SJSA1 (cell line): ENCODE data around the gene NUDT4. TPM values are rescaled to one million over a fixed set of nuclear protein-coding genes. Genes with fewer than 3 reads are reported as not detected.

Experiments used
- DNase-seq, 2 experiments: peaks; one replicate each; pipeline ENCODE4 v3.0.0-alpha.2; 2015 to 2020; ENCODE audit warnings: low spot score in 2 of 2, low read depth in 1 of 2
- H3K27ac ChIP-seq: fragments of 250-450 bp; sonication (Bioruptor Pico); 2 replicates; pipeline ENCODE4 v1.5.1; 2020; ENCODE audit warnings: mild to moderate bottlenecking, moderate library complexity
- H3K27me3 ChIP-seq: fragments of 250-450 bp; sonication (Bioruptor Pico); replicated peaks from 2 replicates; pipeline ENCODE4 v1.5.1; 2020; ENCODE audit warnings: mild to moderate bottlenecking, moderate library complexity
- H3K36me3 ChIP-seq: fragments of 250-450 bp; sonication (Bioruptor Pico); 2 replicates; pipeline ENCODE4 v1.5.1; 2020; ENCODE audit warnings: mild to moderate bottlenecking
- H3K4me1 ChIP-seq: fragments of 250-450 bp; sonication (Bioruptor Pico); replicated peaks from 2 replicates; pipeline ENCODE4 v1.6.1; 2021; ENCODE audit warnings: mild to moderate bottlenecking
- H3K4me3 ChIP-seq: fragments of 250-450 bp; sonication (Bioruptor Pico); 2 replicates; pipeline ENCODE4 v1.5.1; 2020; ENCODE audit warnings: mild to moderate bottlenecking
- H3K9me3 ChIP-seq: fragments of 250-450 bp; sonication (Bioruptor Pico); replicated peaks from 2 replicates; pipeline ENCODE4 v1.5.1; 2020; ENCODE audit warnings: mild to moderate bottlenecking
- total RNA-seq: library from RNA; depleted of rRNA; stranded (reverse); fragments of >200 nt; shearing (Covaris generic); gene quantifications from 2 replicates; pipeline ENCODE4 v1.2.3, GENCODE V29; 2014; rRNA removed

Gene NUDT4
- total RNA-seq, 1 experiment from 2014 or later, result 41.2 TPM

- no peak for DNase-seq
- Histone ChIP-seq H3K4me1 (no peaks in the 10 kb centered on the region), H3K27ac (no peak overlapping the region), H3K36me3 (no peaks in the 10 kb centered on the region), H3K9me3 (no peaks in the 10 kb centered on the region), H3K27me3 (no peaks in the 10 kb centered on the region), H3K4me3 (no peak overlapping the region)
These were observed 78.4 kb downstream of the NUDT4 start for GRCh38 chr12:93456077-93456476.

Other genes with a start within 250 kb of the NUDT4 start
- 103 and 123 TPM in 2 replicates for gene UBE2N, start 64.0 kb downstream of the NUDT4 start, total RNA-seq
- 110 and 132 TPM in 2 replicates for gene MRPL42, start 89.6 kb downstream of the NUDT4 start, total RNA-seq
- gene SOCS2, start 194.8 kb downstream of the NUDT4 start, total RNA-seq, result 19.2 and 34.7 TPM in 2 replicates